Activated naive CD8-positive, alpha-beta T cell treated with anti-CD3 and anti-CD28 coated beads, Interleukin-2, amount 50 U/mL, for 24 hours (primary cell): ENCODE data around the gene ASTL.

Experiments
- ATAC-seq: fragments of 150-1000 bp; cut with Tn5 transposase; one replicate; pipeline ENCODE4 v1.10.0; 2021
- DNase-seq: peaks from one replicate; pipeline ENCODE4 v3.0.0; 2021
- H3K27ac Mint-ChIP-seq: one replicate; pipeline ENCODE4 v1.8.0; 2021; ENCODE audit warnings: mild to moderate bottlenecking, mixed read lengths
- H3K27me3 Mint-ChIP-seq: one replicate; pipeline ENCODE4 v1.8.0; 2021; ENCODE audit warnings: mixed read lengths
- H3K36me3 Mint-ChIP-seq: one replicate; pipeline ENCODE4 v1.8.0; 2021; ENCODE audit warnings: low read depth, mixed read lengths
- H3K4me1 Mint-ChIP-seq: one replicate; pipeline ENCODE4 v1.8.0; 2021; ENCODE audit warnings: mixed read lengths
- H3K4me3 Mint-ChIP-seq: one replicate; pipeline ENCODE4 v1.8.0; 2021; ENCODE audit warnings: mild to moderate bottlenecking, moderate library complexity, mixed read lengths
- H3K9me3 Mint-ChIP-seq: one replicate; pipeline ENCODE4 v1.8.0; 2021; ENCODE audit warnings: mixed read lengths

The ASTL gene

DNA sequence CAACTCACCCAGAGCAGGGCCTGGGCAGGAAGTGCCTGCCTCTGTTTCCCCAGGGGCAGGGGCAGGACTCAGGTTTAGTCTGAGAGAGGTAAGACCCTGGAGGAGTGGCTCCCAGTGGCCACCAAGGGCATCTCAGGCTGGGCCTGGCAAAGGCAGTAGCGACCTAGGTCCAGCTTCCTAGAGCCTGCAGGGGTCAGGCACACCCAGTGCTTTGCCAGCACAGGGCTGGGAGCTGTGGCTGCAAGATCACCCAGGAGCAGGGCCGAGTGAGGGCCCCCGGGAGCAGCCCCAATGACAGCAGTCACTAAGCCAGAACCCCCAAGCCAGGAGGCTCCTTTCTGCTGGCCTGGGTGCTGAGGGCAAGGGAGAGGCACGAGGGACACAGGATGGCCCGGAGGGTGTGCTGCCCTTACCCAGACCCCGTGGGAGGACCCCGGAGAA is 15.7 kb upstream of the ASTL start:
- no peaks in the 10 kb centered on the region for H3K27me3 Mint-ChIP-seq
- H3K27ac Mint-ChIP-seq = no peak overlapping the region
- ATAC-seq (no peak), DNase-seq (no peak)
- no peak overlapping the region for H3K4me3 Mint-ChIP-seq
- H3K4me1 Mint-ChIP-seq = peaks cover 91% of the 10 kb centered on the region
- H3K9me3 Mint-ChIP-seq = no peaks in the 10 kb centered on the region
- no peaks in the 10 kb centered on the region for H3K36me3 Mint-ChIP-seq

- H3K9me3 Mint-ChIP-seq = no peaks in the 10 kb centered on the region
- ATAC-seq (no peak), DNase-seq (no peak)
- no peaks in the 10 kb centered on the region for H3K27me3 Mint-ChIP-seq
- peaks cover 90% of the 10 kb centered on the region for H3K4me1 Mint-ChIP-seq
- H3K4me3 Mint-ChIP-seq = no peak overlapping the region
- no peaks in the 10 kb centered on the region for H3K36me3 Mint-ChIP-seq
- H3K27ac Mint-ChIP-seq = no peak overlapping the region
These were observed 15.0 kb upstream of the ASTL start for GRCh38 chr2:96153291-96153713.

DNA sequence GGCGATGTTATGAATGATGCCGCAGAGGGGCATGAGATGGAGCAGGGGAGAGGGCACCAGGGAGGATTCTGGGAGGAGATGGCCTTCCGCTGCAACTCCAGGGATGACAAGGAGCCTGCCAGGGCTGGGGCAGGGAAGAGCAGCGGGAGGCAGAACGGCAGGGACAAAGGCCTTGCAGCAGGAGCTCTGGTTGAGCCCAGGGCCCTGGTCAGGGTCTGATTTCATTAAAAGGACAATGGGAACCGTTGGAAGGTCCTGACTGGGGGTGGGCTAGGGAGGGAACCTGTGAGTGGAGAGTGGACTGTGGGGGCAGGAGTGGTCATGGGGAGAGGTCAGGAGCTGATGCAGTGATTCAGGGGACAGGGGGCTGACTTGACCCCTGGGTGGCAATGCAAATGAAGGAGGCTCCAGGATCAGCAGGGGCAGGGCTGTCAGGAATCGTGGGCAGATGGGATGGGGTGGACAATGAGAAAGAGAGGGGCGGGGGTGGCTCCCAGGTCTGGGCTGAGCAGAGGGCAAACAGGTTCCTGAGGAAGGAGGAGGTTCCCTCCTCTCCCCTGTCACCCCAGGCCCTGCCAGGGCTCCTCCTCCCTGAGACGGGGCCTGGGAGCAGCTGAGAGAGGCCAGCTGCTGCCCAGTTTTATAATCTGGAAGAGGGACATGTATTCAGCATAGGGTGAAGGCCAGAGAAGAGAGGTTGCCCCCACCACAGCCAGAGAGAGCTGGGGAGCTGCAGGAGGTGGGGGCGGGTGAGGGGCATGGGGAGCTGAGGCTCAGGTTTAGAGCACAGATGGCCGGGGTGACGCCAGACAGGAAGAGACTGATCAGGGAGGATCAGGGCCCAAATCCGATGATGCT is 14.2 kb upstream of the ASTL start:
- Mint-ChIP-seq H3K9me3 (no peaks in the 10 kb centered on the region), H3K4me3 (no peak overlapping the region), H3K27me3 (no peaks in the 10 kb centered on the region), H3K27ac (no peak overlapping the region), H3K36me3 (no peaks in the 10 kb centered on the region), H3K4me1 (peaks cover 90% of the 10 kb centered on the region)
- ATAC-seq = no peak
- DNase-seq = no peak

GRCh38 chr2:96151595-96152303 is 13.4 kb upstream of the ASTL start:
- no peak for DNase-seq
- Mint-ChIP-seq H3K4me3 (no peak overlapping the region), H3K36me3 (no peaks in the 10 kb centered on the region), H3K4me1 (peaks cover 90% of the 10 kb centered on the region), H3K27me3 (no peaks in the 10 kb centered on the region), H3K27ac (no peak overlapping the region), H3K9me3 (no peaks in the 10 kb centered on the region)
- ATAC-seq = no peak

GRCh38 chr2:96150791-96151594 is 12.7 kb upstream of the ASTL start:
- Mint-ChIP-seq H3K36me3 (peaks cover 1% of the 10 kb centered on the region), H3K9me3 (no peaks in the 10 kb centered on the region), H3K27ac (no peak overlapping the region), H3K4me3 (no peak overlapping the region), H3K27me3 (peaks cover 2% of the 10 kb centered on the region), H3K4me1 (peaks cover 89% of the 10 kb centered on the region)
- ATAC-seq (no peak), DNase-seq (peak; percentile 3)

DNA sequence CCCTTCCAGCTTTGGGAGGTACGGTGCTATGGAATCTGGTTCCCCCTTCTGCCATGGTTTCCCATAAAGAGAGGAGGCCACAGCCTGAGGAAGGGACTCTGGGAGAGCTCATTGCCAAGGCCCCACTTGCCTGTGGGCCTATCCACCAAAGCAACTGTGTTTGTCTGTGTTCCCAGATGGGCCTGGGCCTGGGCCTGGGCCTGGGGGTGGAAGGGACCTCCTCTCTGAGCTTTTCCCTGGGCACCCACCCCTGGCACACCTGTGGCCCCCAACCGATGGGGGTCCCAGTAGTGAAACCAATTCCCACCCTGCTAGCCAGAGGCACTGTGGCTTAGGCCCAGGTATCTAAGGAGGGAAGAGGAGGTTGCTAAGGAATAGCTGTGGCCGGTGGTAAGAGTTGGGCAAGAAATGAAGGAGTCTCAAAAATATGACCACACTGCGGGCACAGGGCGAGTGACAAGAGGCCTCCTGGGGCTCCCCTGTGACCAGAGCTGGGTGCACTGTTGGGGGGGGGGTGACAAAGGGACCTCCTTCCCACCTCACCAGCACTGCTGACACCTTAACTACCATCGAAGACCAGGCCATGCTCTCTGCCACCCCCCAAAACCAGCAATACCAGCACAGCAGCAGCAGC is 11.8 kb upstream of the ASTL start:
- ATAC-seq (no peak), DNase-seq (peak; percentile 7)
- Mint-ChIP-seq H3K36me3 (peaks cover 1% of the 10 kb centered on the region), H3K9me3 (no peaks in the 10 kb centered on the region), H3K27ac (no peak overlapping the region), H3K4me3 (no peak overlapping the region), H3K4me1 (peaks cover 84% of the 10 kb centered on the region), H3K27me3 (peaks cover 2% of the 10 kb centered on the region)

GRCh38 chr2:96148410-96149217 is 10.3 kb upstream of the ASTL start:
- Mint-ChIP-seq H3K36me3 (peaks cover 13% of the 10 kb centered on the region), H3K4me3 (peak overlapping the region; percentile 86), H3K27ac (peak overlapping the region; percentile 98), H3K4me1 (peaks cover 79% of the 10 kb centered on the region), H3K9me3 (no peaks in the 10 kb centered on the region), H3K27me3 (peaks cover 2% of the 10 kb centered on the region)
- ATAC-seq (peak; percentile 67), DNase-seq (peak; percentile 98)

GRCh38 chr2:96147593-96148201 is 9.4 kb upstream of the ASTL start:
- Mint-ChIP-seq H3K27ac (peak overlapping the region; percentile 98), H3K9me3 (no peaks in the 10 kb centered on the region)

GRCh38 chr2:96146881-96147592 is 8.7 kb upstream of the ASTL start:
- H3K4me1 Mint-ChIP-seq = peaks cover 72% of the 10 kb centered on the region
- H3K4me3 Mint-ChIP-seq = peak overlapping the region; percentile 86
- peaks cover 2% of the 10 kb centered on the region for H3K27me3 Mint-ChIP-seq
- ATAC-seq = no peak
- peaks cover 29% of the 10 kb centered on the region for H3K36me3 Mint-ChIP-seq
- H3K9me3 Mint-ChIP-seq = no peaks in the 10 kb centered on the region
- peak overlapping the region; percentile 98 for H3K27ac Mint-ChIP-seq
- DNase-seq = no peak

More at GRCh38 chr2:96147593-96148201, 9.4 kb upstream of the ASTL start:
- peak; percentile 56 for DNase-seq
- Mint-ChIP-seq H3K27me3 (peaks cover 2% of the 10 kb centered on the region), H3K36me3 (peaks cover 22% of the 10 kb centered on the region), H3K4me1 (peaks cover 73% of the 10 kb centered on the region), H3K4me3 (peak overlapping the region; percentile 86)
- no peak for ATAC-seq

DNA sequence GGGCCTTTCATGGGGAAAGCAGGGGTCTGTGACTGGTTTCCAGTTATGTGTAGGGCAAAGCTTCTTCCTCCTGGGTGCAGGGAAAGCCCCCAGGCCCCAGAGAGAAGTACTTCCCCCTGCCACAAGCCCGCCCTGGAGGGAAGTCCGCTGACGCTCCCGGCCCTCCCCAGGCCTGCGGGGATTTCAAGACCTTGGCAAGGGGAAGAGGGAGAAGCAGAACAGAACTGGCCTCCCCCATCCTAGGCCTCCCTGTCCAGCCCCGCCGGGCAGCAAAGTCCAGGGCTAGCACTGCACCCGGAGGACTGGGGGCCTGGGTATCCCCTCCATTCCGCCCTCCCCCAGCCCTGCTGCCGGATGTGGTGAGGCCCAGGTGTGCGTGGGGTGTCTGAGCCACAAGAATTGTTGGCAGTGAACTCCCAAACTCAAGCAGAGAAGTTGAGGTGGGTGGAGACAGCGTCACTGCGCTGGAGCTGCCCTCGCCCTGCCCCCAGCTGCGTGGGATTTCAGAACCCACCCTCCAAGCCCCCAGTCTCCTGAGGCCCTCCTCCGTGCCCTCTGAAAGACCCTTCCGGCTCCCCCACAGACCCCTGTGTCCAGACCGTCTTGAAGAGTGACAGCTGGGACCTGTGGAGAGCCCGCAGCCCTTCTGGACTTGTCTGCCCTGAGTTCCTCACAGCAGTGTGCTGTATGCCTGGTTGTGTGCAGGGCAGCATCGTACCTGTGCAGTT is 8.0 kb upstream of the ASTL start:
- H3K27me3 Mint-ChIP-seq = peaks cover 2% of the 10 kb centered on the region
- peak overlapping the region; percentile 98 for H3K27ac Mint-ChIP-seq
- ATAC-seq (peak; percentile 17), DNase-seq (peak; percentile 91)
- peaks cover 68% of the 10 kb centered on the region for H3K4me1 Mint-ChIP-seq
- H3K4me3 Mint-ChIP-seq = peak overlapping the region; percentile 86
- H3K36me3 Mint-ChIP-seq = peaks cover 33% of the 10 kb centered on the region
- no peaks in the 10 kb centered on the region for H3K9me3 Mint-ChIP-seq

GRCh38 chr2:96145848-96146152 is 7.5 kb upstream of the ASTL start:
- peaks cover 2% of the 10 kb centered on the region for H3K27me3 Mint-ChIP-seq
- H3K36me3 Mint-ChIP-seq = peaks cover 33% of the 10 kb centered on the region
- DNase-seq = no peak
- peaks cover 68% of the 10 kb centered on the region for H3K4me1 Mint-ChIP-seq
- H3K9me3 Mint-ChIP-seq = no peaks in the 10 kb centered on the region
- ATAC-seq = no peak
- H3K4me3 Mint-ChIP-seq = peak overlapping the region; percentile 86
- H3K27ac Mint-ChIP-seq = peak overlapping the region; percentile 98

DNA sequence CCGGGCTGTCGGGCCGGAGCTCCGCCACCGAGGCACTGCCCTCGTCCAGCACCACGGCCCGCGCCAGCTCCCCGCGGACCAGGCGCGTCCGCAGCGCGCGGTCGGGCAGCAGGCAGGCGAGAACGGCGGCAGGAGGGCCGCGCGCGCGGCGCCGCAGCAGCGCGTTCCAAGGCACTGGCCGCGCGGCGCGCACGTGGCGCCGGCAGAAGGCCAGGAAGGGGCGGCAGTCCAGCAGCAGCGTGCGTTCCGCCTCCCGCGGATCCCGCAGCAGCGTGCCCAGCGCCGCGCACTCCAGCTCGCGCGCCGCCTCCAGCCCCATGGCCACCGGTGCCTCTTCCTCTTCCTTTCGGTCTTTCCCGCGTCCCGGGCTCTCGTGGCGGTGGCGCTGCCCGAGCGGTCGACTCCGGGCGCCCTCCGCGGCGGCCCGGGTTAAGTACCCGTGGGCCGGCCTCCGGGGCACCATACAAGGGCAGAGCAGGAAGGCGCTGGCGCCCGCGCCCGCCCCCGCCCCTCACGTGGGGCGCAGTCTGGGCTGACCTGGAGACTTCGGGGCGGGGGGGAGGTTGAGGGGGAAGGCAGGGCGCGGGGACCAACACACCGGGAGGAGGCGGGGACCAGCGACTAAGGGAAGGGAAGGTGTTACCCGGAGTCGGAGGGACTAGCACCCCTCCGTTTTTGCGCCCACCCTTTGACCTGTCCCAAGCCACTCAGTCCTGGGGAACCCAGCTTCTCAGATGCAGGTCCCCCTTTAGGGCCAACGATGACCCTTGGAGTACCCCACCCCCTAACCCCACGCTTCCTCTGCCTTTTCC is 6.9 kb upstream of the ASTL start, which contains the start of gene DUSP2:
TSS of gene DUSP2 (minus strand) at position 405 of the 812 bp plus-strand sequence. CDS start at position 319, 86 bp downstream.
- peak within 1 kb of the TSS; percentile 98 for H3K27ac Mint-ChIP-seq
- peak; percentile 54 for ATAC-seq
- H3K27me3 Mint-ChIP-seq = peaks cover 2% of the 10 kb centered on the region
- H3K4me1 Mint-ChIP-seq = peaks cover 66% of the 10 kb centered on the region
- no peaks in the 10 kb centered on the region for H3K9me3 Mint-ChIP-seq
- peak; percentile 93 for DNase-seq
- peaks cover 34% of the 10 kb centered on the region for H3K36me3 Mint-ChIP-seq
- peak within 1 kb of the TSS; percentile 94 for H3K4me3 Mint-ChIP-seq
